GM19193 (cell line): ENCODE results near the gene RAB29.

Experiments used
- POLR2A ChIP-seq: IDR thresholded peaks from 4 replicates; pipeline ENCODE4 v1.6.1; 2011; ENCODE audit not compliant: insufficient read depth, insufficient read length; ENCODE audit errors: extremely low read depth

Gene RAB29, protein sequence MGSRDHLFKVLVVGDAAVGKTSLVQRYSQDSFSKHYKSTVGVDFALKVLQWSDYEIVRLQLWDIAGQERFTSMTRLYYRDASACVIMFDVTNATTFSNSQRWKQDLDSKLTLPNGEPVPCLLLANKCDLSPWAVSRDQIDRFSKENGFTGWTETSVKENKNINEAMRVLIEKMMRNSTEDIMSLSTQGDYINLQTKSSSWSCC

GRCh38 chr1:205775015-205775716 is at the start of gene RAB29:
TSS of gene RAB29 (minus strand) at chr1:205775482. CDS start at chr1:205774956, 526 bp downstream.
- peak; percentile 54 for TF ChIP-seq POLR2A

- TF ChIP-seq POLR2A: no peak
Measured at GRCh38 chr1:205824180-205824579, 48.9 kb upstream of the RAB29 start.

GRCh38 chr1:205822397-205822796 is 47.1 kb upstream of the RAB29 start:
- TF ChIP-seq POLR2A: no peak

DNA sequence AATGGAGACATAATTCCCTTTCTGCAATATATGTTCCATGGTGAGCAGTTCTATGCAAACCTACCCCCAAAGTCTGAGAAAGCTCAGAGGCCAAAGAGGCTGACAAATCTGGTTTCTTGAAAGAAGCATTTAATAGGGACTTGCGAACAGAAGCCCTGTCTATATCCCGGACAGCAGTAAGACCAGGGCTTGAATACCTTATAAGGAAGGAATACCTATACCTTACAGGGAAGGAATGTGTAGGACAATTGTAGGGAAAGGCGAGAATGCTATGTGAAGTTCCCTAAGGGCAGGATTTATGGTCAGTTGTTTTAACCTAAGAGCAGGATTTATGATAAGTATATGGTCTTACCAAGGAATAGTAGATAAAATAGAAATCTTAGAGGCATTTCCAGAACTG is 42.7 kb upstream of the RAB29 start:
- TF ChIP-seq POLR2A: no peak

- TF ChIP-seq POLR2A: no peak
Measured at GRCh38 chr1:205817364-205817763, 42.1 kb upstream of the RAB29 start.

- no peak for TF ChIP-seq POLR2A
Measured at GRCh38 chr1:205813755-205814058, 38.4 kb upstream of the RAB29 start.

- no peak for TF ChIP-seq POLR2A
Measured at GRCh38 chr1:205812878-205813754, 37.8 kb upstream of the RAB29 start, which contains the start of gene SLC41A1. TSS of gene SLC41A1 (minus strand) at chr1:205813198. CDS start at chr1:205810441, 2,757 bp downstream.

GRCh38 chr1:205812271-205812877 is 37.1 kb upstream of the RAB29 start:
- no peak for TF ChIP-seq POLR2A

DNA sequence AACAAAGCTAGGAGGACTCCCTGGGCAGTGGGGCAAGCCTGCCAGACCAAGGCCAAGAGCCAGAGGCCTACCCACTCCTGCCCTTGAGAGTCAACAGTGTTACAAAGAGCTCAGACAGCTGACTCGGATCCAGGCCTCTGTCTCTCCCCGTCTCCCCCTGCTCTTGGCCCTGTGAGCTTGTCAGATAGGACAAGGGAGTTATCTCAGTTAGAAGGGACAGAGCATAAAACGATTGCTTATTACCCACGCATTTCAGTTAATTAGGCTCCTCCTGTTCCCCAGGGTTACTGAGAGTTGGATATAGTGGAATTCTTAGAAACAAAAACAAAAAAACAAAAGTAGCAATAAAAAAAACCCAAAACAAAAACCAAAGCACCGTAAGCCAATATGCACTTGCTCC is 36.4 kb upstream of the RAB29 start:
- no peak for TF ChIP-seq POLR2A

DNA sequence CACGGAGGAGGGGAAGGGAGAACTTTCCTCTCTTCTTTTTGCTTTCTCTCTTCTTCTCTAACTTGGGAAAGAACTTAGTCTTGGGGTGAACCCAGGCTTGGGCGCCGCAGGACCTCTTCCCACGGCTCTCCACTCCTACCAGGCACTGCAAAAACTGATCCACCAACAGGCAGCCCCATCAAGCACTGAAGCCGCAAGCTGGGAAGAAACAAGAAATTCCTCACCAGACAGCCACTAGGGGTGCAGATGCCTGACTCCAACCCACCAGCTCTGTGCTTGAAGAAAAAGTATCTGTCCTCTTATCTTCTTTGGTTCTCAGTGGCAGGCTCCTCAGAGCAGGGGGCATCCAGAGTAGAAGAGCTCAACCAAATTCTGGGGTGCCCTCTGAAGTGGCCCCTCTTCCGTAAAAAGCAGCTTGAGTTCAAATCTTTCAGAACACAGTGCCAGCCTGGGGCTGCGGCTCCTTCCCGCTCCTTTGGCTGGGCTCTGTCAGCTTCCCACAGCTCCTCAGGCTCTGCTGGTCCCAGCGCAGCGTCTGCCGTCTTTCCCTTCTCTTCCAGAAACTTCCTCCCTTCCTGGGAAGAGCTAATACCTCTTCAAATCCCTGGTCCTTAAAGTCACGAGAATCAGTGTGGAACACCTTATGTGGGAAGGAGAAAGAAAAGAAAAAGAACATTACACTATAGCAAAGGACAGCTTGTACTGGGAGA is 35.3 kb upstream of the RAB29 start:
- no peak for TF ChIP-seq POLR2A

DNA sequence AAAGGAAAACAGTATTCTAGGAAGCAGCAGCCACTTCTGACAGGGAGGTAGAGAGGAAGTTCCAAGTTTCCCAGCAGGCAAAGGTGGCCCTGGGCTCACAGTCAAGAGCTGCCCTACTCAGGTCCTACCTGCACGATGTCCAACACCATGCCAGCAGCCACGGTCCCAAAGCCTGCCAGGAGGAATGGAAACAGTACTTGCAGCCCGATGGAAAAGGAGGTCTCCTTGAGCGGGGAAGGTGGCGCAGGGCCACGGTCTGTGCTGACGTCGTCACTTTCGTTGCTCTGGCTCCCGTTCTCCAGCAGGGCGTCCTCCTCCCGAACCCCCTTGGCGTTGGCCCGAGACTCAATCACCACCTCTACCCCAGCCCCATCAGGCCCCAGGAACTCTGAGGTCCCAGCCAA is 34.7 kb upstream of the RAB29 start:
- TF ChIP-seq POLR2A: no peak

DNA sequence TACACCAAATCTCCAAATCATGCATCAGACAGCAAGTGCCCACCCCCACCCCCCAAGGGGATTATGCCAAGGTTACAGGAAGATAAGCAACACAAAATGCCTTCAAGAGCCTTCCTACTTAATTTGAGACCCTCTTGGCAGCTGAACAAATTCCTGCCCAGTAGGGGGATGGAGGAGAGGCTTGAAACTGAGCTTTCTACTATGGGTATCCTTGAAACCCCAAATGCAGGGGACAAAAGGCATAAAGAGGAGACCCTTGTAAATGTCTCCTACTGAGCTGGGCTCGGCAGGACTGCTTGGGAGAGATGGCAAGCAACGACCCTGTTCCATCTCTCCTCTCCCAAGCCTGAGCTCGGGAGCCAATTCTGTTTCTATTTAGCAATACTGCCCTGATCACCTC is 34.2 kb upstream of the RAB29 start:
- TF ChIP-seq POLR2A: no peak

DNA sequence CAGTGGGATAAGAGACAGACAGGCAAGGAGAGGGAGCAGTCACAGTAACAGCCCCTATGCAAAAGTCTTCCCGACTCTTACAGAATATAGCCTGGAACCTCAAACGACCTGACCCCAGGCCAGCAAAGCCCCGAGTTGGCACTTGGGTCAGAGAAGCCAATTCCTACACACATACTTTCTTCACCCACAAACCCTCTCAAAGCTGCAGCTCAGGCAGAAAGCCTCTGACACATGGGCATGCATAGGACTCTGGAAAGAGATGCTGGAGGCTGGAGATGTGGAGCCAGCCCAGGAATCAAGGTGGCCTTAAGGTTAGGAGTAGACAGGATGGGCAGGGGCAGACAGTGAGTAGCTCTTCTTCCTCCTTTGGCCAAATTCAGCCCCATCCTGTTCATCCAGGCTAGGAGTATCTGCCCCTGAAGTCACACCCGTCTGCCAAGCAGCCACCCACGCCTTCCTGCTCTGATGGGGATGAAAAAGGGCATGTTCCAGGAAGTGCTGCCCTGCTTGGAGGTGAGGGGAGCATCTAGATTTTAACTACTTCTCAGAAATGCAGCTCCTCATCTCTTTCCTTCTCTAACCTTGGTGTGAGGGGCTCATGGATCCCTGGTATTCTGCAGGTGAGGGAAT is 29.9 kb upstream of the RAB29 start:
- no peak for TF ChIP-seq POLR2A

GRCh38 chr1:205804605-205805004 is 29.3 kb upstream of the RAB29 start:
- no peak for TF ChIP-seq POLR2A

- no peak for TF ChIP-seq POLR2A
Measured at GRCh38 chr1:205803986-205804385, 28.7 kb upstream of the RAB29 start.

DNA sequence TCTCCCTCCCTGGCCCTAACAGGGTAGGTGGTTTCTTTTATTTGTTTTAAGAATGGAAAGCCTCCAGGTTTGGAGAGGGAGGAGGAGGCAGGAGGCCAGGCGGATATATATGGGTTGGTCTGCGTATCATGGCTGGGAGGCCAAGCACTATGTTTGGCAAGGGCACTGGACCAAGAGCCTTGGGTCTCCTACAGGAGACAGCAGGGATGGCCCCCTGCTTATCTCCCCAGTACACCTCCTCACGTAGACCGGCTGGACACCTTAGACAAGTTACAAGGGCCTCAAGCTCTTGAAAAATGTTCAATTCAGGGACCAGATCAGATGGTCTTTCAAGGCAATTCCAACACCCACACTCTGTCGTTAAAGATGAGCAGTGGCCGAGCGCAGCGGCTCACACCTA is 26.8 kb upstream of the RAB29 start:
- no peak for TF ChIP-seq POLR2A
